Measurements from ENCODE around the gene ECSCR.
"Not testable (repeated sequence)": the region's sequence is repeated elsewhere in the genome, so short reads cannot be mapped to it uniquely, and the experiment has no call there.

The ECSCR gene

GRCh38 chr5:139494256-139494655, 31.7 kb upstream of the ECSCR start:
- POLR2A ChIA-PET = no interaction called here
- no peak for DNase-seq (ENCODE audit: extremely low spot score)
- CTCF ChIA-PET = interaction anchor here (1.0 to 2.1 kb wide), 7 partner anchors 12 to 272 kb away, joined by 3 to 10 read pairs (median 4); no protein-coding TSS in a partner anchor
- TF ChIP-seq CTCF (IDR thresholded peaks at IDR 0.05; ENCODE audit: control extremely low read depth, extremely low read depth, low read depth, missing control alignments) = no peak

GRCh38 chr5:139492700-139493192, 30.2 kb upstream of the ECSCR start:
- TF ChIP-seq CTCF (IDR thresholded peaks at IDR 0.05; ENCODE audit: control extremely low read depth, extremely low read depth, low read depth, missing control alignments) = no peak
- CTCF ChIA-PET = interaction anchor here (1.2 to 2.1 kb wide), 4 partner anchors 10 to 25 kb away, joined by 3 to 10 read pairs (median 4); no protein-coding TSS in a partner anchor
- POLR2A ChIA-PET = no interaction called here
- no peak for DNase-seq (ENCODE audit: extremely low spot score)

- ChIA-PET CTCF (interaction anchor here (0.8 to 1.9 kb wide), 3 partner anchors 9 to 27 kb away, joined by 3 to 12 read pairs (median 3); no protein-coding TSS in a partner anchor), POLR2A (no interaction called here)
- TF ChIP-seq CTCF (IDR thresholded peaks at IDR 0.05; ENCODE audit: control extremely low read depth, extremely low read depth, low read depth, missing control alignments) = no peak
- peak; percentile 23 for DNase-seq (ENCODE audit: extremely low spot score)
Measured at GRCh38 chr5:139488260-139488659, 25.7 kb upstream of the ECSCR start.

- no peak for TF ChIP-seq CTCF (IDR thresholded peaks at IDR 0.05; ENCODE audit: control extremely low read depth, extremely low read depth, low read depth, missing control alignments)
- POLR2A ChIA-PET = no interaction called here
- CTCF ChIA-PET = interaction anchor here (1.0 kb wide), 1 partner anchor 31 kb away, joined by 3 read pairs; no protein-coding TSS in a partner anchor
- DNase-seq (ENCODE audit: extremely low spot score) = no peak
Measured at GRCh38 chr5:139486201-139486600, 23.7 kb upstream of the ECSCR start.

GRCh38 chr5:139482890-139483208, 20.3 kb upstream of the ECSCR start:
- CTCF ChIA-PET = interaction anchor here (0.9 to 3.0 kb wide), 9 partner anchors 9 to 62 kb away, joined by 3 to 25 read pairs (median 4); no protein-coding TSS in a partner anchor
- DNase-seq (ENCODE audit: extremely low spot score); POLR2A ChIA-PET: not testable (repeated sequence)

- CTCF ChIA-PET = interaction anchor here (0.8 to 3.0 kb wide), 18 partner anchors 9 to 77 kb away, joined by 3 to 25 read pairs (median 4); no protein-coding TSS in a partner anchor
Measured at GRCh38 chr5:139482050-139482889, 19.7 kb upstream of the ECSCR start, which contains the start of gene STING1. Gene STING1, minus strand, starts transcription at chr5:139482758. Its CDS starts 1,054 bp downstream, at chr5:139481704.

More at GRCh38 chr5:139482050-139482889, 19.7 kb upstream of the ECSCR start, which contains the start of gene STING1:
- TF ChIP-seq CTCF (IDR thresholded peaks at IDR 0.05; ENCODE audit: control extremely low read depth, extremely low read depth, low read depth, missing control alignments) = no peak
- POLR2A ChIA-PET = interaction anchor here (1.0 kb wide), 1 partner anchor 25 kb away, joined by 3 read pairs; no protein-coding TSS in a partner anchor
- DNase-seq (ENCODE audit: extremely low spot score) = peak; percentile 66

All from GM10248 (cell line).